Measurements from ENCODE around the gene APOB. TPM values are rescaled to one million over a fixed set of nuclear protein-coding genes. Genes with fewer than 3 reads are reported as not detected.
A peak's percentile ranks its signal among the peaks of the same experiment; 100 is the strongest.

Gene APOB
- total and polyA plus RNA-seq, 2 of the 13 experiments (the other 11 are each of a cell fraction or from before 2014, with no cell fraction given), result 1,569 to 2,515 TPM

DNA sequence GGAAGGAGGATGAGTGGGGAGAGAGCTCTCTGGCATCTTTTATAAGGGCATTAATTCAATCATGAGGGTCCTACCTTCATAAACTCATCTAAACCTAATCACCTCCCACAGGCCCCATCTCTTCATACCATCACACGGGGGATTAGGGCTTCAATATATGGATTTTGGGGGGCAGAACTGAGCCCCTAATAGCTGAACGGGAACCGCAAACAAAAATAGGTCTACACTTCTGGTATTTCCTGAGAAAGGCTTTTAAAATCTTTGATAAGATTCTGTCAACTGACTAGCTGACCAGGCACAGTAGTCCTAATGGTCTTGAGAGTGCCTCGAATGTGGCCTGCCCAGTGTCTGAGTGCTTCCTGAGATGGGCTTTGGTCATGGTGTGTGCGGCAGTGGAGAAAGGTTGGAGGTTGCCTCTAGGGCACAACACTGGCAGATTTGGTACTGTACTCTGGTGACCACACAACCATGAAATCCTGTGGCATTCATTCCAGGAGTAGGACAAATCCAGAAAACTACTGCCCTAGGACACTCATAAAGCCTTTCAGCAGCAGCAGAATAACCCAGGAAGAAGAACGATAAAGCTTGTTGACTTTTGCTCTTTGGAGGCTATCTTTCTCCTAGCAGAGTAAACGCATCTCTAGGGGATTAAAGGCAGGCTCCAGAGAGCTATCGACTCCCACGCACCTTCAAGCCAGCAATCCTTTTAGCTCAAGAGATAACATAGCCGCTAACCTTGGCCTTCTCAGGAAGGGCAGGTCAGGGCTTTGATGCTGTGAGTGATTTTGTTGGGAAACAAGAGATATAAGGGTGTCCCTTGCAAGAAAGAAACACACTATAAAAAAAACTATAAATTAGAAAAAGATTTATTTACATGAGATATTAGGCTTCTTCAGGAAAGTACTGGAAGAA is 12.3 kb upstream of the APOB start (continued):
- TF ChIP-seq, protein P1, sequence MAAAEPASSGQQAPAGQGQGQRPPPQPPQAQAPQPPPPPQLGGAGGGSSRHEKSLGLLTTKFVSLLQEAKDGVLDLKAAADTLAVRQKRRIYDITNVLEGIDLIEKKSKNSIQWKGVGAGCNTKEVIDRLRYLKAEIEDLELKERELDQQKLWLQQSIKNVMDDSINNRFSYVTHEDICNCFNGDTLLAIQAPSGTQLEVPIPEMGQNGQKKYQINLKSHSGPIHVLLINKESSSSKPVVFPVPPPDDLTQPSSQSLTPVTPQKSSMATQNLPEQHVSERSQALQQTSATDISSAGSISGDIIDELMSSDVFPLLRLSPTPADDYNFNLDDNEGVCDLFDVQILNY (CRISPR knock-in tag; conservative IDR thresholded peaks at IDR 0.05), result no peak
- TF ChIP-seq DNMT3B (CRISPR knock-in tag; conservative IDR thresholded peaks at IDR 0.05) (0 out of 2 replicates have a peak, but pooled peaks have one; percentile 72), TAF1 (CRISPR knock-in tag; IDR thresholded peaks at IDR 0.05) (peak; percentile 50; the same call in 1 of the 2 replicates), ZNF292 (CRISPR knock-in tag; IDR thresholded peaks at IDR 0.05; ENCODE audit: borderline replicate concordance, low read depth) (peak; percentile 68; the same call in 1 of the 2 replicates), TBP (CRISPR knock-in tag; IDR thresholded peaks at IDR 0.05) (peak; percentile 63; the same call in 1 of the 2 replicates), YEATS4 (CRISPR knock-in tag; IDR thresholded peaks at IDR 0.05; ENCODE audit: borderline replicate concordance) (peak; percentile 71; the same call in 1 of the 2 replicates), HDAC2 (CRISPR knock-in tag; IDR thresholded peaks at IDR 0.05) (peak; percentile 100), ZNF674 (CRISPR knock-in tag; IDR thresholded peaks at IDR 0.05; ENCODE audit: low read depth) (0 out of 2 replicates have a peak, but pooled peaks have one; percentile 54), HNF4A (CRISPR knock-in tag; IDR thresholded peaks at IDR 0.05) (peak; percentile 98), SPEN (CRISPR knock-in tag; IDR thresholded peaks at IDR 0.05; ENCODE audit: low read depth) (peak; percentile 94), KAT2B (IDR thresholded peaks at IDR 0.05; ENCODE audit: borderline replicate concordance, low read depth, low read length) (0 out of 2 replicates have a peak, but pooled peaks have one; percentile 7)
- TF ChIP-seq, protein P2, sequence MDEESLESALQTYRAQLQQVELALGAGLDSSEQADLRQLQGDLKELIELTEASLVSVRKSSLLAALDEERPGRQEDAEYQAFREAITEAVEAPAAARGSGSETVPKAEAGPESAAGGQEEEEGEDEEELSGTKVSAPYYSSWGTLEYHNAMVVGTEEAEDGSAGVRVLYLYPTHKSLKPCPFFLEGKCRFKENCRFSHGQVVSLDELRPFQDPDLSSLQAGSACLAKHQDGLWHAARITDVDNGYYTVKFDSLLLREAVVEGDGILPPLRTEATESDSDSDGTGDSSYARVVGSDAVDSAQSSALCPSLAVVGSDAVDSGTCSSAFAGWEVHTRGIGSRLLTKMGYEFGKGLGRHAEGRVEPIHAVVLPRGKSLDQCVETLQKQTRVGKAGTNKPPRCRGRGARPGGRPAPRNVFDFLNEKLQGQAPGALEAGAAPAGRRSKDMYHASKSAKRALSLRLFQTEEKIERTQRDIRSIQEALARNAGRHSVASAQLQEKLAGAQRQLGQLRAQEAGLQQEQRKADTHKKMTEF (CRISPR knock-in tag; IDR thresholded peaks at IDR 0.05), result peak; percentile 100
- TF ChIP-seq, protein P3, sequence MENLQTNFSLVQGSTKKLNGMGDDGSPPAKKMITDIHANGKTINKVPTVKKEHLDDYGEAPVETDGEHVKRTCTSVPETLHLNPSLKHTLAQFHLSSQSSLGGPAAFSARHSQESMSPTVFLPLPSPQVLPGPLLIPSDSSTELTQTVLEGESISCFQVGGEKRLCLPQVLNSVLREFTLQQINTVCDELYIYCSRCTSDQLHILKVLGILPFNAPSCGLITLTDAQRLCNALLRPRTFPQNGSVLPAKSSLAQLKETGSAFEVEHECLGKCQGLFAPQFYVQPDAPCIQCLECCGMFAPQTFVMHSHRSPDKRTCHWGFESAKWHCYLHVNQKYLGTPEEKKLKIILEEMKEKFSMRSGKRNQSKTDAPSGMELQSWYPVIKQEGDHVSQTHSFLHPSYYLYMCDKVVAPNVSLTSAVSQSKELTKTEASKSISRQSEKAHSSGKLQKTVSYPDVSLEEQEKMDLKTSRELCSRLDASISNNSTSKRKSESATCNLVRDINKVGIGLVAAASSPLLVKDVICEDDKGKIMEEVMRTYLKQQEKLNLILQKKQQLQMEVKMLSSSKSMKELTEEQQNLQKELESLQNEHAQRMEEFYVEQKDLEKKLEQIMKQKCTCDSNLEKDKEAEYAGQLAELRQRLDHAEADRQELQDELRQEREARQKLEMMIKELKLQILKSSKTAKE (CRISPR knock-in tag; IDR thresholded peaks at IDR 0.05; ENCODE audit: borderline replicate concordance), result peak; percentile 93
- TF ChIP-seq, protein P4, sequence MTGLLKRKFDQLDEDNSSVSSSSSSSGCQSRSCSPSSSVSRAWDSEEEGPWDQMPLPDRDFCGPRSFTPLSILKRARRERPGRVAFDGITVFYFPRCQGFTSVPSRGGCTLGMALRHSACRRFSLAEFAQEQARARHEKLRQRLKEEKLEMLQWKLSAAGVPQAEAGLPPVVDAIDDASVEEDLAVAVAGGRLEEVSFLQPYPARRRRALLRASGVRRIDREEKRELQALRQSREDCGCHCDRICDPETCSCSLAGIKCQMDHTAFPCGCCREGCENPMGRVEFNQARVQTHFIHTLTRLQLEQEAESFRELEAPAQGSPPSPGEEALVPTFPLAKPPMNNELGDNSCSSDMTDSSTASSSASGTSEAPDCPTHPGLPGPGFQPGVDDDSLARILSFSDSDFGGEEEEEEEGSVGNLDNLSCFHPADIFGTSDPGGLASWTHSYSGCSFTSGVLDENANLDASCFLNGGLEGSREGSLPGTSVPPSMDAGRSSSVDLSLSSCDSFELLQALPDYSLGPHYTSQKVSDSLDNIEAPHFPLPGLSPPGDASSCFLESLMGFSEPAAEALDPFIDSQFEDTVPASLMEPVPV (CRISPR knock-in tag; IDR thresholded peaks at IDR 0.05), result peak; percentile 91; the same call in 1 of the 2 replicates
- TF ChIP-seq, protein P5, sequence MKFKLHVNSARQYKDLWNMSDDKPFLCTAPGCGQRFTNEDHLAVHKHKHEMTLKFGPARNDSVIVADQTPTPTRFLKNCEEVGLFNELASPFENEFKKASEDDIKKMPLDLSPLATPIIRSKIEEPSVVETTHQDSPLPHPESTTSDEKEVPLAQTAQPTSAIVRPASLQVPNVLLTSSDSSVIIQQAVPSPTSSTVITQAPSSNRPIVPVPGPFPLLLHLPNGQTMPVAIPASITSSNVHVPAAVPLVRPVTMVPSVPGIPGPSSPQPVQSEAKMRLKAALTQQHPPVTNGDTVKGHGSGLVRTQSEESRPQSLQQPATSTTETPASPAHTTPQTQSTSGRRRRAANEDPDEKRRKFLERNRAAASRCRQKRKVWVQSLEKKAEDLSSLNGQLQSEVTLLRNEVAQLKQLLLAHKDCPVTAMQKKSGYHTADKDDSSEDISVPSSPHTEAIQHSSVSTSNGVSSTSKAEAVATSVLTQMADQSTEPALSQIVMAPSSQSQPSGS (CRISPR knock-in tag; IDR thresholded peaks at IDR 0.05), result peak; percentile 98

Data from HepG2 (cell line).